HCT116 (cell line): ENCODE measurements around the gene ARHGAP21. TPM values are rescaled to one million over a fixed set of nuclear protein-coding genes. Genes with fewer than 3 reads are reported as not detected.

Source experiments
- ATAC-seq: fragments of 200-7000 bp; cut with Tn5 transposase; 2 replicates; pipeline ENCODE4 v1.9.1; 2020; ENCODE audit warnings: mild to moderate bottlenecking, moderate library complexity
- BruUV-seq: library from RNA; stranded (reverse); fragments of 400-500 nt; replicated peaks from 2 replicates; lab custom pipeline; 2021; lab: Mats Ljungman, UMichigan
- CTCF ChIA-PET: fragments of 300-600 bp; sonication (Branson Sonifier 250); formaldehyde crosslinking; loops from one replicate; lab custom pipeline; 2021; ENCODE audit warnings: antibody characterized with exemption; lab: Charles Lee
- POLR2A ChIA-PET: fragments of 300-600, 350-600 bp; sonication (Branson Sonifier 250); formaldehyde crosslinking; loops from one replicate; lab custom pipeline; 2021; ENCODE audit warnings: antibody characterized with exemption; lab: Charles Lee
- RAD21 ChIA-PET, 2 experiments: fragments of 300-600 bp; sonication (Branson Sonifier 250); formaldehyde crosslinking; loops; one replicate each; lab custom pipeline; 2023; ENCODE audit warnings: low total read pairs in 2 of 2; ENCODE audit not compliant: uncharacterized antibody in 2 of 2, unreplicated experiment in 2 of 2, low non-redundant PET in 1 of 2; lab: Charles Lee
- DNase-seq: peaks from one replicate; pipeline ENCODE4 v3.0.0-alpha.2; 2010; ENCODE audit warnings: low read depth, low spot score
- H2AFZ ChIP-seq: fragments of 200-600 bp; shearing (Covaris generic), sonication (generic); 2 replicates; pipeline ENCODE4 v1.6.1; 2017; ENCODE audit warnings: low read depth, mixed run types, mixed read lengths, antibody characterized with exemption, low read length; ENCODE audit not compliant: poor library complexity, severe bottlenecking
- H3K27ac ChIP-seq: 2 replicates; pipeline ENCODE4 v1.5.1; 2012; ENCODE audit warnings: low read depth, low read length
- H3K27me3 ChIP-seq: fragments of 200-600 bp; sonication (generic); 2 replicates; pipeline ENCODE4 v1.6.1; 2016; ENCODE audit warnings: mixed run types, low read length, mixed read lengths; ENCODE audit not compliant: insufficient read depth
- H3K36me3 ChIP-seq, 2 experiments: fragments of 200-500 bp in 1 of 2; fragments of 200-600 bp in 1 of 2; sonication (Bioruptor generic) in 1 of 2; sonication (generic) in 1 of 2; 2 replicates each; pipeline versions ENCODE4 v1.5.1 to v1.6.1; 2014 to 2016; ENCODE audit warnings: low read length in 2 of 2, inconsistent platforms in 1 of 2, mixed read lengths in 1 of 2, mixed run types in 1 of 2; ENCODE audit not compliant: insufficient read depth in 2 of 2, control insufficient read depth in 1 of 2
- H3K4me1 ChIP-seq, 2 experiments: fragments of 200-600 bp in 1 of 2; sonication (generic) in 1 of 2; 2 replicates each; pipeline versions ENCODE4 v1.5.1 to v1.6.1; 2012 to 2017; ENCODE audit warnings: low read length in 2 of 2, inconsistent platforms in 1 of 2, mild to moderate bottlenecking in 1 of 2, mixed read lengths in 1 of 2, mixed run types in 1 of 2, moderate library complexity in 1 of 2; ENCODE audit not compliant: insufficient read depth in 2 of 2, control insufficient read depth in 1 of 2
- H3K4me2 ChIP-seq: fragments of 200-600 bp; sonication (generic); 2 replicates; pipeline ENCODE4 v1.6.1; 2017; ENCODE audit warnings: mixed run types, low read length, mixed read lengths
- H3K4me3 ChIP-seq, 2 experiments: fragments of 200-600 bp in 1 of 2; sonication (generic) in 1 of 2; replicated peaks in 1 of 2; 2 replicates each; pipeline ENCODE4 v1.5.1; 2011 to 2016; ENCODE audit warnings: low read length in 2 of 2, control low read depth in 1 of 2, low read depth in 1 of 2, mild to moderate bottlenecking in 1 of 2, mixed read lengths in 1 of 2, mixed run types in 1 of 2
- H3K79me2 ChIP-seq: fragments of 200-600 bp; sonication (generic); 2 replicates; pipeline ENCODE4 v1.6.1; 2017; ENCODE audit warnings: mild to moderate bottlenecking, mixed run types, low read length, moderate library complexity, mixed read lengths; ENCODE audit not compliant: insufficient read depth
- H3K9ac ChIP-seq: fragments of 200-600 bp; sonication (generic); 2 replicates; pipeline ENCODE4 v1.6.1; 2016; ENCODE audit warnings: low read length, mixed read lengths
- H3K9me2 ChIP-seq: fragments of 200-600 bp; sonication (generic), shearing (Covaris generic); 2 replicates; pipeline ENCODE4 v1.6.1; 2017; ENCODE audit warnings: mixed run types, mild to moderate bottlenecking, moderate library complexity; ENCODE audit not compliant: insufficient read depth
- H3K9me3 ChIP-seq, 2 experiments: fragments of 200-500 bp in 1 of 2; fragments of 200-600 bp in 1 of 2; sonication (Bioruptor generic) in 1 of 2; sonication (generic) in 1 of 2; 2 replicates each; pipeline ENCODE4 v1.6.1; 2014 to 2017; ENCODE audit warnings: low read length in 2 of 2, mixed read lengths in 2 of 2, inconsistent platforms in 1 of 2, low read depth in 1 of 2, mild to moderate bottlenecking in 1 of 2, mixed run types in 1 of 2, moderate library complexity in 1 of 2; ENCODE audit not compliant: control insufficient read depth in 1 of 2, insufficient read depth in 1 of 2
- H4K20me1 ChIP-seq: fragments of 200-600 bp; sonication (generic), shearing (Covaris generic); 2 replicates; pipeline ENCODE4 v1.6.1; 2017; ENCODE audit warnings: mixed run types, mild to moderate bottlenecking, moderate library complexity; ENCODE audit not compliant: insufficient read depth
- FOSL1 ChIP-seq: IDR thresholded peaks from 2 replicates; pipeline ENCODE4 v1.6.1; 2012; ENCODE audit warnings: low read depth
- JUND ChIP-seq: IDR thresholded peaks from 2 replicates; pipeline ENCODE4 v1.6.1; 2012
- MAX ChIP-seq: IDR thresholded peaks from 2 replicates; pipeline ENCODE4 v1.6.1; 2012
- POLR2A ChIP-seq: IDR thresholded peaks from 2 replicates; pipeline ENCODE4 v1.7.0; 2011; ENCODE audit warnings: borderline replicate concordance; ENCODE audit not compliant: insufficient read depth, insufficient read length; ENCODE audit errors: extremely low read depth
- POLR2AphosphoS5 ChIP-seq: IDR thresholded peaks from 2 replicates; pipeline ENCODE4 v1.6.1; 2011; ENCODE audit warnings: mild to moderate bottlenecking, low read depth, low read length, moderate library complexity
- REST ChIP-seq: IDR thresholded peaks from 2 replicates; pipeline ENCODE4 v1.6.1; 2012; ENCODE audit warnings: low read depth
- SIN3A ChIP-seq: IDR thresholded peaks from 2 replicates; pipeline ENCODE4 v1.6.1; 2012; ENCODE audit warnings: low read depth
- SRF ChIP-seq: IDR thresholded peaks from 2 replicates; pipeline ENCODE4 v1.6.1; 2012; ENCODE audit warnings: low read depth
- TCF7L2 ChIP-seq: IDR thresholded peaks from 2 replicates; pipeline ENCODE4 v1.7.0; 2011; ENCODE audit warnings: borderline replicate concordance, inconsistent platforms; ENCODE audit not compliant: insufficient read depth, insufficient read length; ENCODE audit errors: extremely low read depth
- ZBTB33 ChIP-seq: IDR thresholded peaks from 2 replicates; pipeline ENCODE4 v1.6.1; 2011; ENCODE audit warnings: mild to moderate bottlenecking, low read length, moderate library complexity; ENCODE audit not compliant: insufficient replicate concordance; ENCODE audit errors: extremely low read depth
- ZFX ChIP-seq: fragments of 450-650 bp; IDR thresholded peaks from 2 replicates; pipeline ENCODE4 v1.6.1; 2017
- intact Hi-C: fragments of 100-400 bp; cut with micrococcal nuclease; formaldehyde crosslinking; loops from 2 replicates; pipeline ENCODE4 v1.10.0; 2022
- total RNA-seq: library from RNA; stranded (reverse); gene quantifications from one replicate; pipeline ENCODE4 v1.2.1, GENCODE V29; 2021; ENCODE audit not compliant: unreplicated experiment

ARHGAP21 gene
- total RNA-seq, 1 experiment from 2014 or later = 47.7 TPM

GRCh38 chr10:24722676-24723385 lies 856 bp downstream of the ARHGAP21 start:
- peak overlapping the region; percentile 61 to 73 for H3K4me3 ChIP-seq
- no peaks in the 10 kb centered on the region for H3K27me3 ChIP-seq
- peak; percentile 35 for ATAC-seq
- TF ChIP-seq ZFX (peak; percentile 98), FOSL1 (no peak), JUND (no peak), POLR2A (no peak), SIN3A (peak; percentile 44; the same call in 1 of the 2 replicates), ZBTB33 (no peak), POLR2AphosphoS5 (no peak; the same call in 1 of the 2 replicates), TCF7L2 (no peak), MAX (peak; percentile 39), REST (no peak), SRF (no peak)
- TF ChIP-seq, all 23 proteins: peak for 3
- Histone ChIP-seq H3K9ac (peak overlapping the region; percentile 85), H2AFZ (no peak overlapping the region), H3K4me2 (peak overlapping the region; percentile 84), H3K36me3 (no peaks in the 10 kb centered on the region; a peak in 1 of 4 replicates), H3K79me2 (peaks cover 47% of the 10 kb centered on the region), H3K9me2 (no peaks in the 10 kb centered on the region), H3K27ac (peak overlapping the region; percentile 90), H3K9me3 (no peaks in the 10 kb centered on the region), H3K4me1 (peaks cover 10 to 28% of the 10 kb centered on the region in 2 experiments), H4K20me1 (no peaks in the 10 kb centered on the region)
- ChIA-PET CTCF (no interaction called here), RAD21 (no interaction called here), POLR2A (no interaction called here)
- BruUV-seq = no TSS peak
- DNase-seq = no peak
- intact Hi-C loops = no loop called here
